Activated CD8-positive, alpha-beta memory T cell treated with anti-CD3 and anti-CD28 coated beads for 24 hours (primary cell): ENCODE measurements around the gene FAM222B.

Source experiments
- DNase-seq: peaks from one replicate; pipeline ENCODE4 v3.0.0-alpha.2; 2020

The FAM222B gene

GRCh38 chr17:28710861-28711722 is 131.5 kb downstream of the FAM222B start:
- peak; percentile 96 for DNase-seq

- DNase-seq, result no peak
Observed at GRCh38 chr17:28707339-28707720, 135.3 kb downstream of the FAM222B start.

DNA sequence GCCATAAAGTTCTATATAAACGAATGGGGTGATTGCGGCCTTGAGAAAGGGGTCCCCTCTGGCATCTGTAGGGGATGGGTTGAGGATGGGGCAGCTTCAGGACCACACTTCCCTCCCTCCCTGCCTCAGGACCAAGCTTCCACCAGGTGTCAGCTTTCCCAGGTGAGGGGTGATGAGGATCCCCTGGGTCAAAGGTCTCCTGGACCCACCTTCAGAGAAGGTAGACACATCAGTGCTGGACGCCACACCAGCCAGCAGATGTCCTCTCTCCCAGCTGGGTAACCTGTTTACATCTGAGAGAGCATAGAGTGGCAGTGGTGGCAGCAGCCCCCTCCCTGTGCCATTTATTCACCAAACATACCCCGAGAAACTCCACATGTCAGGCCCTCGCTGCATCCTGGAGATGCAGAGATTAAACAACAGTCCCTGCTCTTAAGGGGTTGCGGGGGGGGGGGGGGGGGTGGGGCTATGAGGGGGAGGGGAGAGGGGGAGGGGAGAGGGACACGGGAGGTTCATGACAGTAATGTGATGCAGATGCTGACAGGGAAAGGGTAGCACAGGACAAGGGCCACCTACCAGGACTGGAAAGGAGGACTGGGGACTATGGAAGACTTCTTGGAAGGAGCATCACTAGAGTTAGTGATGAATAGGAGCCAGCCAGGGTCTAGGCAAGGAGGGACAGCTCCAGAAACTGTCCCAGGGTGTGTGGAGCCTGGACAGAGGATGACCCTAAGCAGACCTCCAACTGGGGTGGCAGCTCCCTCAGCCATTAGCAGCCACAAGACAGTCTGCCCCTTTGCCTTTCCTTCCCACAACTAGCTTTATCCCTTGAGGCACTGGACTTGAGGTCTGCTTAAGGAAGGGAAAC is 135.9 kb downstream of the FAM222B start:
- no peak for DNase-seq
